K562 (cell line): ENCODE measurements around the gene SYNE2.

Experiments
- BDP1 ChIP-seq: IDR thresholded peaks from 3 replicates; pipeline ENCODE4 v1.6.1; 2011; ENCODE audit not compliant: insufficient read length, insufficient read depth
- CEBPB ChIP-seq: fragments of 450-650 bp; IDR thresholded peaks from 2 replicates; pipeline ENCODE4 v1.6.1; 2016; ENCODE audit warnings: missing genetic modification characterization, missing compliant biosample characterization
- EZH2 ChIP-seq: IDR thresholded peaks from 2 replicates; pipeline ENCODE4 v1.6.1; 2012; ENCODE audit warnings: low read depth, mild to moderate bottlenecking, inconsistent platforms, low read length, borderline replicate concordance
- FOS ChIP-seq: IDR thresholded peaks from 3 replicates; pipeline ENCODE4 v1.6.1; 2011; ENCODE audit not compliant: insufficient read length; ENCODE audit errors: extremely low read depth
- IRF2 ChIP-seq: sonication (generic); formaldehyde crosslinking; IDR thresholded peaks from 2 replicates; pipeline ENCODE4 v1.8.1; 2022; ENCODE audit warnings: mild to moderate bottlenecking, missing genetic modification reagents
- SRF ChIP-seq, 2 experiments: fragments of 250-450, 450-650 bp in 1 of 2; sonication (Bioruptor Pico) in 1 of 2; sonication (generic) in 1 of 2; formaldehyde crosslinking; IDR thresholded peaks; 2 replicates each; pipeline versions ENCODE4 v1.5.0 to v1.5.1; 2020 to 2022; ENCODE audit warnings: mild to moderate bottlenecking in 1 of 2, missing genetic modification reagents in 1 of 2
- TF ChIP-seq, protein P1 (sequence below), 3 experiments: IDR thresholded peaks in 2 of 3; conservative IDR thresholded peaks in 1 of 3; 2 replicates each; pipeline ENCODE4 v1.5.1; 2011 to 2012; ENCODE audit warnings: low read length in 3 of 3, mild to moderate bottlenecking in 3 of 3, control low read depth in 2 of 3, improper control_type of control experiment in 1 of 3, inconsistent platforms in 1 of 3, low read depth in 1 of 3, mixed read lengths in 1 of 3, moderate library complexity in 1 of 3; ENCODE audit not compliant: insufficient read depth in 2 of 3
- TF ChIP-seq, protein P2 (sequence below): conservative IDR thresholded peaks from 2 replicates; pipeline ENCODE4 v1.6.1; 2011; ENCODE audit warnings: low read depth, mild to moderate bottlenecking, low read length; ENCODE audit not compliant: control insufficient read depth
- TF ChIP-seq, protein P3 (sequence below): fragments of 250-450 bp; sonication (Bioruptor Pico); IDR thresholded peaks from 2 replicates; pipeline ENCODE4 v1.8.0; 2021; ENCODE audit warnings: mild to moderate bottlenecking, moderate library complexity
- TF ChIP-seq, protein P4 (sequence below): fragments of 450-650 bp; IDR thresholded peaks from 2 replicates; pipeline ENCODE4 v1.7.0; 2016; ENCODE audit warnings: borderline replicate concordance
- TF ChIP-seq, protein P5 (sequence below): fragments of 450-650 bp; IDR thresholded peaks from 2 replicates; pipeline ENCODE4 v1.6.1; 2016; ENCODE audit warnings: mild to moderate bottlenecking, moderate library complexity

DNA sequence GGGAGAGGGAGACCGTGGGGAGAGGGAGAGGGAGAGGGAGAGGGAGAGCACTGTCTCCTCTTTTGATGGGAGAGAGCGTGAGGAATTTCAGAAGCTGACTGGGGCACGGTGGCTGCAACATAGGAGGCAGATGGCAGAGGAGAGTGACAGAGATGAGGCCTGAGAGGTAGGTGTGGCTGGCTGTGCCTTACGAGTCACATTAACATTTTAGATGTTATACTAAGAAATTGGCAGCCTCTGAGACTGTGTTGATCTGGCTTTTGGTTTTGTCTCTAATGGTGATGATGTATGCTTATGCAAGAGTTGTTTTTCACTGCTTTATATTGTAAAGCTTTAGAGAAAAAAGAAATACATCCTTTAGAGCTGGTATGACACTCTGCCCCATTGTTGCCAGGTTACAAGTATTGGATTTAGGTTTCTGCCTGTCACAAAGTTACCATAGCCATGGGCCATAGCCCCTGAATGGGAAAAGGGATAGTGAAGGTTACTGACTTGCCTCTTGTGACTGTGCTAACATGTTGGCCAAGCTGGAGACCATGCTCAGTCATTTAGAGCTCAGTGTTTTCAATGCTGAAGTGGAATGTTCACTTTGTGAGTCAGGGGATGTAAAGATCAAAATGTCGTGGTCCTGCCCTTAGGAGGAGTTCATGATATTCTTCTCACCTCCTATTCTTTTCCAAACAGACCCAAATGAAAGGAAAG, 186.2 kb downstream of the SYNE2 start:
- TF ChIP-seq EZH2 (no peak), CEBPB (tag) (no peak), FOS (no peak), BDP1 (no peak), SRF (CRISPR knock-in tag; IDR thresholded peaks at IDR 0.05) (no peak), IRF2 (no peak)
- TF ChIP-seq, protein P1, sequence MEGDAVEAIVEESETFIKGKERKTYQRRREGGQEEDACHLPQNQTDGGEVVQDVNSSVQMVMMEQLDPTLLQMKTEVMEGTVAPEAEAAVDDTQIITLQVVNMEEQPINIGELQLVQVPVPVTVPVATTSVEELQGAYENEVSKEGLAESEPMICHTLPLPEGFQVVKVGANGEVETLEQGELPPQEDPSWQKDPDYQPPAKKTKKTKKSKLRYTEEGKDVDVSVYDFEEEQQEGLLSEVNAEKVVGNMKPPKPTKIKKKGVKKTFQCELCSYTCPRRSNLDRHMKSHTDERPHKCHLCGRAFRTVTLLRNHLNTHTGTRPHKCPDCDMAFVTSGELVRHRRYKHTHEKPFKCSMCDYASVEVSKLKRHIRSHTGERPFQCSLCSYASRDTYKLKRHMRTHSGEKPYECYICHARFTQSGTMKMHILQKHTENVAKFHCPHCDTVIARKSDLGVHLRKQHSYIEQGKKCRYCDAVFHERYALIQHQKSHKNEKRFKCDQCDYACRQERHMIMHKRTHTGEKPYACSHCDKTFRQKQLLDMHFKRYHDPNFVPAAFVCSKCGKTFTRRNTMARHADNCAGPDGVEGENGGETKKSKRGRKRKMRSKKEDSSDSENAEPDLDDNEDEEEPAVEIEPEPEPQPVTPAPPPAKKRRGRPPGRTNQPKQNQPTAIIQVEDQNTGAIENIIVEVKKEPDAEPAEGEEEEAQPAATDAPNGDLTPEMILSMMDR (IDR thresholded peaks at IDR 0.05 in 2 of 3, conservative IDR thresholded peaks at IDR 0.05 in 1 of 3; ENCODE audit: insufficient read depth in 2 of 3, low read depth in 1 of 3, low read length in 3 of 3): no peak
- TF ChIP-seq, protein P2, sequence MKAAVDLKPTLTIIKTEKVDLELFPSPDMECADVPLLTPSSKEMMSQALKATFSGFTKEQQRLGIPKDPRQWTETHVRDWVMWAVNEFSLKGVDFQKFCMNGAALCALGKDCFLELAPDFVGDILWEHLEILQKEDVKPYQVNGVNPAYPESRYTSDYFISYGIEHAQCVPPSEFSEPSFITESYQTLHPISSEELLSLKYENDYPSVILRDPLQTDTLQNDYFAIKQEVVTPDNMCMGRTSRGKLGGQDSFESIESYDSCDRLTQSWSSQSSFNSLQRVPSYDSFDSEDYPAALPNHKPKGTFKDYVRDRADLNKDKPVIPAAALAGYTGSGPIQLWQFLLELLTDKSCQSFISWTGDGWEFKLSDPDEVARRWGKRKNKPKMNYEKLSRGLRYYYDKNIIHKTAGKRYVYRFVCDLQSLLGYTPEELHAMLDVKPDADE: no peak
- TF ChIP-seq, protein P3, sequence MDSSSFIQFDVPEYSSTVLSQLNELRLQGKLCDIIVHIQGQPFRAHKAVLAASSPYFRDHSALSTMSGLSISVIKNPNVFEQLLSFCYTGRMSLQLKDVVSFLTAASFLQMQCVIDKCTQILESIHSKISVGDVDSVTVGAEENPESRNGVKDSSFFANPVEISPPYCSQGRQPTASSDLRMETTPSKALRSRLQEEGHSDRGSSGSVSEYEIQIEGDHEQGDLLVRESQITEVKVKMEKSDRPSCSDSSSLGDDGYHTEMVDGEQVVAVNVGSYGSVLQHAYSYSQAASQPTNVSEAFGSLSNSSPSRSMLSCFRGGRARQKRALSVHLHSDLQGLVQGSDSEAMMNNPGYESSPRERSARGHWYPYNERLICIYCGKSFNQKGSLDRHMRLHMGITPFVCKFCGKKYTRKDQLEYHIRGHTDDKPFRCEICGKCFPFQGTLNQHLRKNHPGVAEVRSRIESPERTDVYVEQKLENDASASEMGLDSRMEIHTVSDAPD: no peak
- TF ChIP-seq, protein P4, sequence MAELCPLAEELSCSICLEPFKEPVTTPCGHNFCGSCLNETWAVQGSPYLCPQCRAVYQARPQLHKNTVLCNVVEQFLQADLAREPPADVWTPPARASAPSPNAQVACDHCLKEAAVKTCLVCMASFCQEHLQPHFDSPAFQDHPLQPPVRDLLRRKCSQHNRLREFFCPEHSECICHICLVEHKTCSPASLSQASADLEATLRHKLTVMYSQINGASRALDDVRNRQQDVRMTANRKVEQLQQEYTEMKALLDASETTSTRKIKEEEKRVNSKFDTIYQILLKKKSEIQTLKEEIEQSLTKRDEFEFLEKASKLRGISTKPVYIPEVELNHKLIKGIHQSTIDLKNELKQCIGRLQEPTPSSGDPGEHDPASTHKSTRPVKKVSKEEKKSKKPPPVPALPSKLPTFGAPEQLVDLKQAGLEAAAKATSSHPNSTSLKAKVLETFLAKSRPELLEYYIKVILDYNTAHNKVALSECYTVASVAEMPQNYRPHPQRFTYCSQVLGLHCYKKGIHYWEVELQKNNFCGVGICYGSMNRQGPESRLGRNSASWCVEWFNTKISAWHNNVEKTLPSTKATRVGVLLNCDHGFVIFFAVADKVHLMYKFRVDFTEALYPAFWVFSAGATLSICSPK: no peak
- TF ChIP-seq, protein P5, sequence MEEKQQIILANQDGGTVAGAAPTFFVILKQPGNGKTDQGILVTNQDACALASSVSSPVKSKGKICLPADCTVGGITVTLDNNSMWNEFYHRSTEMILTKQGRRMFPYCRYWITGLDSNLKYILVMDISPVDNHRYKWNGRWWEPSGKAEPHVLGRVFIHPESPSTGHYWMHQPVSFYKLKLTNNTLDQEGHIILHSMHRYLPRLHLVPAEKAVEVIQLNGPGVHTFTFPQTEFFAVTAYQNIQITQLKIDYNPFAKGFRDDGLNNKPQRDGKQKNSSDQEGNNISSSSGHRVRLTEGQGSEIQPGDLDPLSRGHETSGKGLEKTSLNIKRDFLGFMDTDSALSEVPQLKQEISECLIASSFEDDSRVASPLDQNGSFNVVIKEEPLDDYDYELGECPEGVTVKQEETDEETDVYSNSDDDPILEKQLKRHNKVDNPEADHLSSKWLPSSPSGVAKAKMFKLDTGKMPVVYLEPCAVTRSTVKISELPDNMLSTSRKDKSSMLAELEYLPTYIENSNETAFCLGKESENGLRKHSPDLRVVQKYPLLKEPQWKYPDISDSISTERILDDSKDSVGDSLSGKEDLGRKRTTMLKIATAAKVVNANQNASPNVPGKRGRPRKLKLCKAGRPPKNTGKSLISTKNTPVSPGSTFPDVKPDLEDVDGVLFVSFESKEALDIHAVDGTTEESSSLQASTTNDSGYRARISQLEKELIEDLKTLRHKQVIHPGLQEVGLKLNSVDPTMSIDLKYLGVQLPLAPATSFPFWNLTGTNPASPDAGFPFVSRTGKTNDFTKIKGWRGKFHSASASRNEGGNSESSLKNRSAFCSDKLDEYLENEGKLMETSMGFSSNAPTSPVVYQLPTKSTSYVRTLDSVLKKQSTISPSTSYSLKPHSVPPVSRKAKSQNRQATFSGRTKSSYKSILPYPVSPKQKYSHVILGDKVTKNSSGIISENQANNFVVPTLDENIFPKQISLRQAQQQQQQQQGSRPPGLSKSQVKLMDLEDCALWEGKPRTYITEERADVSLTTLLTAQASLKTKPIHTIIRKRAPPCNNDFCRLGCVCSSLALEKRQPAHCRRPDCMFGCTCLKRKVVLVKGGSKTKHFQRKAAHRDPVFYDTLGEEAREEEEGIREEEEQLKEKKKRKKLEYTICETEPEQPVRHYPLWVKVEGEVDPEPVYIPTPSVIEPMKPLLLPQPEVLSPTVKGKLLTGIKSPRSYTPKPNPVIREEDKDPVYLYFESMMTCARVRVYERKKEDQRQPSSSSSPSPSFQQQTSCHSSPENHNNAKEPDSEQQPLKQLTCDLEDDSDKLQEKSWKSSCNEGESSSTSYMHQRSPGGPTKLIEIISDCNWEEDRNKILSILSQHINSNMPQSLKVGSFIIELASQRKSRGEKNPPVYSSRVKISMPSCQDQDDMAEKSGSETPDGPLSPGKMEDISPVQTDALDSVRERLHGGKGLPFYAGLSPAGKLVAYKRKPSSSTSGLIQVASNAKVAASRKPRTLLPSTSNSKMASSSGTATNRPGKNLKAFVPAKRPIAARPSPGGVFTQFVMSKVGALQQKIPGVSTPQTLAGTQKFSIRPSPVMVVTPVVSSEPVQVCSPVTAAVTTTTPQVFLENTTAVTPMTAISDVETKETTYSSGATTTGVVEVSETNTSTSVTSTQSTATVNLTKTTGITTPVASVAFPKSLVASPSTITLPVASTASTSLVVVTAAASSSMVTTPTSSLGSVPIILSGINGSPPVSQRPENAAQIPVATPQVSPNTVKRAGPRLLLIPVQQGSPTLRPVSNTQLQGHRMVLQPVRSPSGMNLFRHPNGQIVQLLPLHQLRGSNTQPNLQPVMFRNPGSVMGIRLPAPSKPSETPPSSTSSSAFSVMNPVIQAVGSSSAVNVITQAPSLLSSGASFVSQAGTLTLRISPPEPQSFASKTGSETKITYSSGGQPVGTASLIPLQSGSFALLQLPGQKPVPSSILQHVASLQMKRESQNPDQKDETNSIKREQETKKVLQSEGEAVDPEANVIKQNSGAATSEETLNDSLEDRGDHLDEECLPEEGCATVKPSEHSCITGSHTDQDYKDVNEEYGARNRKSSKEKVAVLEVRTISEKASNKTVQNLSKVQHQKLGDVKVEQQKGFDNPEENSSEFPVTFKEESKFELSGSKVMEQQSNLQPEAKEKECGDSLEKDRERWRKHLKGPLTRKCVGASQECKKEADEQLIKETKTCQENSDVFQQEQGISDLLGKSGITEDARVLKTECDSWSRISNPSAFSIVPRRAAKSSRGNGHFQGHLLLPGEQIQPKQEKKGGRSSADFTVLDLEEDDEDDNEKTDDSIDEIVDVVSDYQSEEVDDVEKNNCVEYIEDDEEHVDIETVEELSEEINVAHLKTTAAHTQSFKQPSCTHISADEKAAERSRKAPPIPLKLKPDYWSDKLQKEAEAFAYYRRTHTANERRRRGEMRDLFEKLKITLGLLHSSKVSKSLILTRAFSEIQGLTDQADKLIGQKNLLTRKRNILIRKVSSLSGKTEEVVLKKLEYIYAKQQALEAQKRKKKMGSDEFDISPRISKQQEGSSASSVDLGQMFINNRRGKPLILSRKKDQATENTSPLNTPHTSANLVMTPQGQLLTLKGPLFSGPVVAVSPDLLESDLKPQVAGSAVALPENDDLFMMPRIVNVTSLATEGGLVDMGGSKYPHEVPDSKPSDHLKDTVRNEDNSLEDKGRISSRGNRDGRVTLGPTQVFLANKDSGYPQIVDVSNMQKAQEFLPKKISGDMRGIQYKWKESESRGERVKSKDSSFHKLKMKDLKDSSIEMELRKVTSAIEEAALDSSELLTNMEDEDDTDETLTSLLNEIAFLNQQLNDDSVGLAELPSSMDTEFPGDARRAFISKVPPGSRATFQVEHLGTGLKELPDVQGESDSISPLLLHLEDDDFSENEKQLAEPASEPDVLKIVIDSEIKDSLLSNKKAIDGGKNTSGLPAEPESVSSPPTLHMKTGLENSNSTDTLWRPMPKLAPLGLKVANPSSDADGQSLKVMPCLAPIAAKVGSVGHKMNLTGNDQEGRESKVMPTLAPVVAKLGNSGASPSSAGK: no peak
